Testis (tissue), 2 donors: Measurements from ENCODE around the gene KIAA0753.

Experiments
- POLR2A ChIP-seq: fragments of 450-650 bp; IDR thresholded peaks from one replicate; pipeline ENCODE4 v1.6.1; 2017; ENCODE audit warnings: antibody characterized with exemption, mild to moderate bottlenecking, moderate library complexity
- TF ChIP-seq, protein P1 (sequence below), 3 experiments: fragments of 450-650 bp in 2 of 3; fragments of 200-600 bp in 1 of 3; sonication (generic) in 1 of 3; IDR thresholded peaks; one replicate each; pipeline ENCODE4 v1.5.1; 2016 to 2019; ENCODE audit warnings: antibody characterized with exemption in 3 of 3, mild to moderate bottlenecking in 2 of 3, moderate library complexity in 1 of 3

- TF ChIP-seq POLR2A = no peak
- TF ChIP-seq, protein P1, sequence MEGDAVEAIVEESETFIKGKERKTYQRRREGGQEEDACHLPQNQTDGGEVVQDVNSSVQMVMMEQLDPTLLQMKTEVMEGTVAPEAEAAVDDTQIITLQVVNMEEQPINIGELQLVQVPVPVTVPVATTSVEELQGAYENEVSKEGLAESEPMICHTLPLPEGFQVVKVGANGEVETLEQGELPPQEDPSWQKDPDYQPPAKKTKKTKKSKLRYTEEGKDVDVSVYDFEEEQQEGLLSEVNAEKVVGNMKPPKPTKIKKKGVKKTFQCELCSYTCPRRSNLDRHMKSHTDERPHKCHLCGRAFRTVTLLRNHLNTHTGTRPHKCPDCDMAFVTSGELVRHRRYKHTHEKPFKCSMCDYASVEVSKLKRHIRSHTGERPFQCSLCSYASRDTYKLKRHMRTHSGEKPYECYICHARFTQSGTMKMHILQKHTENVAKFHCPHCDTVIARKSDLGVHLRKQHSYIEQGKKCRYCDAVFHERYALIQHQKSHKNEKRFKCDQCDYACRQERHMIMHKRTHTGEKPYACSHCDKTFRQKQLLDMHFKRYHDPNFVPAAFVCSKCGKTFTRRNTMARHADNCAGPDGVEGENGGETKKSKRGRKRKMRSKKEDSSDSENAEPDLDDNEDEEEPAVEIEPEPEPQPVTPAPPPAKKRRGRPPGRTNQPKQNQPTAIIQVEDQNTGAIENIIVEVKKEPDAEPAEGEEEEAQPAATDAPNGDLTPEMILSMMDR (IDR thresholded peaks at IDR 0.05) = no peak
Observed at GRCh38 chr17:6548034-6548433, 92.5 kb downstream of the KIAA0753 start.
